HG02798 (cell line): ENCODE data around the gene ZDHHC13.

Experiments used
- ATAC-seq: cut with Tn5 transposase; IDR thresholded peaks from one replicate; pipeline ENCODE4 v1.9.1; 2021; ENCODE audit warnings: mild to moderate bottlenecking; ENCODE audit not compliant: unreplicated experiment, poor library complexity

Gene ZDHHC13

DNA sequence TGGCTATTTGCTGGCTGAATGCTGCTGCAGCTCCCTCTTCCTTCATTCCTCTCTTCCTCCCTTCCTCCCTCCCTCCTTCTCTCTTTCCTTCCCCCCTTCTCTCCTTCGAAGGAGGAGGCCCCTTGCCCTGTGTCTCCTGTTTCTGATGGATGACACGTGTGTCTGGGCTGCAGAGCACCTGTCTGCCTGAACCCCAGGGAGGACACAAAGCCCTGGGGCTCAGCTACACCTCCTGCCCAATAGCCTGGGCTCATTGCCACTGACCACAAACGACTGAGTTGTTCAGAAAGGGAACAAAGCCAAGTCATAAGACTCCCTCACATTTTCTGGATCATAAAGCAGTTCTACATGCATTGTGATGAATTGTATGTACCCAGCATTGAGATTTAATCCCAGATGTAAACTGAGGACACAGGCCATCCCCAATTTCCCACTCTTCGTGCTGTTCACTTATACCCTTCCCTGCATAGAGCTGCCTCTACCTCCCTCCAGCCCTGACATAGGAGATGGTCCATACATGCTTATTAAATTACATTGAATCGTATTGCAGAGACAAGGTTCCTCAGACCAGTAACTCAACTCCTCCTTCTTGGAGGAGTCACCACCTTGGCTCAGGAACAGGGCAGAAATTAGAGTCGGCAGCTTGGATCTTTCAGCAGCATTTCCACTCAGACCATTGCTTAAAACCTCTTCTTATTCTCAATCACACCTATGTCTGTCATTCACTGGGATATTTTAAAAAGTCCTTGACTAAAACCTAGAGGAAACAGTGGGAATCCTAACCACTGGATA, 83.6 kb downstream of the ZDHHC13 start:
- no peak for ATAC-seq

DNA sequence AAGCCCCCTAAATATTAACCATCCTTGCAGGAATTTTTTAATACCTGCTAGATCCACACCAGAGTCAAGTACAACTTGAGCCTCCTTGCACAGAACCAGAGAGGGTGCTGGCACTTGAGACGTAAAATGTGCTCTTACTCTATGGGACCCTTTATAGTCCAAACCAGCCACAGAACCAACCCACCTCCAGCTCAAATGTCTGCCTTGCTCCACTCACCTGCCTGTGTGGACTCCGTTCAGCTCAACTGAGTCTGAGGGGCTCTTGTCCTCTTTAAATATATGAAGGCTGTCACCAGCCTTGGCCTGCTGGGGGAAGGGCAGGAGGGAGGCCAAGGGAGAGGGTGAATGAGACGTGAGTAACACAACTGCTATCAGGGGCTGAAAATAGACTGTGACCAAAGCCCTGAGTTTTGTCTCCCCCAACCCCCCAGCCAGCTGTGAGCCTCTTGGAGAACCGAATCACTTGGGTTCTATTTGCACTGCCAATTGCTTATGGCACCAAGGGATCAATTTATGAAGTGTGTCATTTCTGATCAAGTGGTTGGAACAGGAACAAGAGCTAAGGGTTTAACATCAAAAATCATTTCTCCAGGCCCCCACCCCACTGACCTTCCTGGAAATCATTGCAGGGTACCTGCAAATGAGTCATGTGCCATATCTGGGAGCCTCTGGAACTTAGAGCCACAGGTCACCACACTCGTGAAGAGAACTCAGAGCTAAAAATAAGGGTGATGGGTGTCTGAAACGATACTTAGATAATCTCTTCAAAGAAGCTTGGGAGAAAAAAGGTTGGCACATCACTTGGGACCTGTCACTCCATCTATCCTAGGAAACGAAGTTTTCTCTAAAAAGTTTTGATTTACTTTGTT, 85.0 kb downstream of the ZDHHC13 start, which contains the start of gene CSRP3:
CSRP3 (minus strand) TSS at position 247 of the 869 bp plus-strand sequence. CDS start 9,535 bp downstream, outside the sequence.
- no peak for ATAC-seq

GRCh38 chr11:19204836-19205235, 87.9 kb downstream of the ZDHHC13 start:
- no peak for ATAC-seq

DNA sequence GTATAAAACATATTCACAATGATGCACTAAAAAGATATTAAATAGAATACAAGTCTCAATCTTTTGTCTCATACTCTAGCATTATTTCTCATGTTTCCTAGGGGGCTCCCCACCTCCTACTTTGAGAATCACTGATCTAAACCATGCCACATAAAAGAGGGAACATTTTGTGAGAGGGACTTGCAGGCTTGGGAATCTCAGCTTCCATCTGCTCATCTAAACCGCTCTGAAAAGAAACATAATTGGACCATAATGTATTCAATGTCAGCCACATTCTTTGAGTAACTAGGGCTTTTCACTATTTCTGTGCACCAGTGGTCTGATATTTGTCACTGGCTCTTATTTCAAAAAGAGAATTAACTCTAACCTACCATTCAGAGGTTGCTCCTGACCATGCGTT, 91.2 kb downstream of the ZDHHC13 start:
- ATAC-seq: no peak

DNA sequence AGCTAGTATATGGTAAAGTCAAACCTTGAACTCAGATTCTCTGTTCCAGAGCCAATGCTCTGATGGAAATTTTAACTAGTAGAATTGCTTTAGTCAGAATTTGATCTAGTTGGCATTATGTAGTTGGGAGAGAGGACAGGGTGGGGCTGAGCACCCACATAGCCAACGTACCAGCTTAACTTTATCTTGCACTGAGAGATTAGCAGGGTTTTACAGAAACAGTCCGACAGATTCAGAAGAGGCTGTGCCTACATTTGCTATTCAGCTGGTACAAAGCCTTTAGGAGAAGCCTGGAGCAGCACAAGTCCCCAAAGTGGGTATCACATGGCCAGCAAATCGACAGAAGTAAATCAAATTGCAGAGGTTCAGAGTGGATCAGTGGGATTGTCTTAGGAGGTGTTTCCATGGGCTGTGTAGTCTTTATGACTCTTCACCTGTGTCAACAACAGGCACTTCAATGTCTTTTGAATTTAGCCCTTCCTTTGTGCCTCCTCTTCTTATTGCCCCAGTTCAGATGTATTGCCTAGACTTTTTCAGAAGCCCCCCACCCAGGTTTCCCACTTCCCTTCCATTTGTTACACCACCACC, 92.1 kb downstream of the ZDHHC13 start:
- ATAC-seq: no peak

- no peak for ATAC-seq
Observed at GRCh38 chr11:19209617-19210370, 92.8 kb downstream of the ZDHHC13 start.

DNA sequence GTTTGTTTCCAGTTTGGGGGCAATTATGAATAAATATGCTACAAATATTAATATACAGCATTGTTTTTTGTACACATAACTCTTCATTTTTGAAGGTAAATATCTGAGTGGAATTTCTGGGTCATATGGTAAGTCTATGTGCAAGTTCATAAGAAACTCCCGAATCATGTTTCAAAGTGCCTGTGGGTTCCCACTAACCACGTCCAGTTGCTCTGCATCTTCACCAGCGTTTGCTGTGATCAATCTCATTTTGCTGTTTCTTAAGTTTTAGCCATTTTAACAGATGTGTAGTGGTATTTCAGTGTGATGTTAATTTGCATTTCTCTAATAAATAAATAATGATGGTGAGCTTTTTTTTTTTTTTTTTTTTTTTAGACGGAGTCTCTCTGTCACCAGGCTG, 99.1 kb downstream of the ZDHHC13 start:
- ATAC-seq: no peak

DNA sequence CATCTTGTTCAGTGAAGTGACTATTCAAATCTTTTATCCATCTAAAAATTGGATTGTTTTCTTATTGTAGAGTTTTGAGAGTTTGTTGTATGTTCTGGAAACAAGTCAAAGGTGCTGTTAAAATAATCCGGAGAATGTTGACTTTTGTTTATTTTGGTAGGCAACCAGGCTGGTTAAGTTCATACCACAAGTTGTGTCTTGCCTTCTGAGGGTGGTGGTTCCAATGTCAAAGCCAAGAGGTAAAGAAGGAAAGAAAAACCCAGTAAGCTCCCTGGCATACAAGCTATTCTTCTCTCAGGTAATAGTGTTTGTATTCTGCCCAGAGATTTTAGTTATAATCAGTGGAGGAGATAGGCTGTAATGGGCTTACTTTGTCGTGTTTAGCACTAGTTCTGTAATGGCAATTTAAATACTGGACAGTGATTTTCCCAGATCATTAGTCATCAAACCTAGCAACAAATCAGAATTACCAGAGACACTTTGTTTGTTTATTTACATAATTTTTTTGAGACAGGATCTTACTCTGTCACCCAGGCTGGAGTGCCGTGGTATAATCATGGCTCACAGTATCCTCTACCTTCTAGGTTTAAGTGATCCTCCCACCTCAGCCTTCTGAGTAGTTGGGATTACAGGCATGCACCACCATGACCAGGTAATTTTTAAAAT, 99.9 kb downstream of the ZDHHC13 start:
- ATAC-seq: no peak

DNA sequence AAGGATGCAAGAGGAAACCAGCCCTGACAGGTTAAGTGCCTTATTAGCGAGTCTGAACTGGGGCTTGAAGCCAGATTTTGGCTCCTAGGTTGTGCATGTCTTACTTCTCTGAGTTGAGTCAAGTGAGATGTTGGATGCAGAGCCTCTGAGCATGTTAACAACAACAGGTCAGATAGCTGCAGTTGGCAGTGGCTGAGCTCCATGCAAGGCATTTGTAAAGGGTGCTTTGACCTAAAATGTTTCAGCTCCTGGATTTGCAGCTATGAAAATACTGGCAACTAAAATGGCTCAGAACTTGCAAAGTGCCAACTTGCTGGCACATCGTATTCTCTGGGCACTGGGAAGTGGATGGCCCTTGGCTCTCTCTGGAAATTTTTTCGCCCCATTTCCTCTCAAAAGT, 101.2 kb downstream of the ZDHHC13 start:
- ATAC-seq: no peak

- ATAC-seq: no peak
Observed at GRCh38 chr11:19218786-19219460, 102.0 kb downstream of the ZDHHC13 start.

- no peak for ATAC-seq
Observed at GRCh38 chr11:19220903-19221724, 104.1 kb downstream of the ZDHHC13 start.

DNA sequence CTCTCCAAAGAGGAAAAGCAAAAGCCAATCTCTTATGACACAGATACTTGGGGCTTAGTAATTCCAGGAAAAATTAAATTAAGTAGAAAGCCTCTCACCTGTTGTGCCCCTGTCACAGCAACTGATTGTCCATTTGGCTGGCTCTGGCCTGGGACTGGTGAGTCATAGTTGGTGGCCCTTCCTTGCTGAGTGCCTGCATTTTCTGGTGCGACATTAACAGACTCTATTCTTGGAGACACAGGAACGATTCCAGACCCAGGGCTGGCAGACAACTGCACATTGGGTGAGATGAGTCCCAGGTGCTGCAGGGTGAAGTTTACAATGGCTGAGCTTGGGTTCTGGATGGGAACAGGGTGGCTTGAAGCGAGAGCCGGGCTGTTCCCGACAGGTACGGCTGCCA, 108.2 kb downstream of the ZDHHC13 start:
- no peak for ATAC-seq

GRCh38 chr11:19225581-19225980, 108.6 kb downstream of the ZDHHC13 start:
- no peak for ATAC-seq
